Measurements from ENCODE around the gene MYL3.

The MYL3 gene

GRCh38 chr3:46882377-46883053, 19.3 kb upstream of the MYL3 start:
- DNase-seq = peak; percentile 27

- DNase-seq = peak; percentile 45
These were observed 18.5 kb upstream of the MYL3 start for GRCh38 chr3:46881596-46882376.

GRCh38 chr3:46880884-46881595, 17.8 kb upstream of the MYL3 start:
- no peak for DNase-seq

GRCh38 chr3:46878781-46879436, 15.7 kb upstream of the MYL3 start:
- no peak for DNase-seq

GRCh38 chr3:46877406-46878125, 14.3 kb upstream of the MYL3 start, which contains the start of gene PTH1R:
Gene PTH1R (plus strand): TSS chr3:46877721. CDS start chr3:46883560, 5,839 bp downstream.
- no peak for DNase-seq

- DNase-seq = no peak
These were observed 13.4 kb upstream of the MYL3 start for GRCh38 chr3:46876313-46877300.

- no peak for DNase-seq
These were observed 12.3 kb upstream of the MYL3 start for GRCh38 chr3:46875560-46875959.

GRCh38 chr3:46874430-46874829, 11.2 kb upstream of the MYL3 start:
- DNase-seq = peak; percentile 22

- no peak for DNase-seq
These were observed 10.3 kb upstream of the MYL3 start for GRCh38 chr3:46873521-46873920.

GRCh38 chr3:46871222-46871621, 8.0 kb upstream of the MYL3 start:
- DNase-seq = no peak

- no peak for DNase-seq
These were observed 7.4 kb upstream of the MYL3 start for GRCh38 chr3:46870651-46871050.

- DNase-seq = no peak
These were observed 6.2 kb upstream of the MYL3 start for GRCh38 chr3:46869440-46869839.

- no peak for DNase-seq
These were observed 5.7 kb upstream of the MYL3 start for GRCh38 chr3:46868948-46869347.

GRCh38 chr3:46868287-46868686, 5.0 kb upstream of the MYL3 start:
- no peak for DNase-seq

- DNase-seq = peak; percentile 25
These were observed 4.3 kb upstream of the MYL3 start for GRCh38 chr3:46867550-46867898.

- peak; percentile 24 for DNase-seq
These were observed 3.7 kb upstream of the MYL3 start for GRCh38 chr3:46866720-46867549.

- no peak for DNase-seq
These were observed 2.9 kb upstream of the MYL3 start for GRCh38 chr3:46866032-46866595.

GRCh38 chr3:46865546-46865945, 2.3 kb upstream of the MYL3 start:
- DNase-seq = no peak

- peak; percentile 57 for DNase-seq
These were observed 1.8 kb upstream of the MYL3 start for GRCh38 chr3:46865031-46865507.
